AG09319 (cell line): Measurements from ENCODE around the gene TRAPPC13.

Experiments used
- DNase-seq: peaks from one replicate; pipeline ENCODE4 v3.0.0-alpha.2; 2010; ENCODE audit warnings: low read depth; ENCODE audit errors: extremely low read depth
- CTCF ChIP-seq: IDR thresholded peaks from 2 replicates; pipeline ENCODE4 v1.5.1; 2011; ENCODE audit warnings: low read depth, mild to moderate bottlenecking, inconsistent platforms, low read length, moderate library complexity

The TRAPPC13 gene

GRCh38 chr5:65623482-65623881, 1.3 kb upstream of the TRAPPC13 start:
- TF ChIP-seq CTCF = no peak
- no peak for DNase-seq

GRCh38 chr5:65624025-65624570, 729 bp upstream of the TRAPPC13 start, which contains the start of gene TRIM23:
TRIM23 (minus strand) TSS chr5:65624333; CDS start chr5:65624274, 59 bp downstream.
- DNase-seq = peak; percentile 78
- TF ChIP-seq CTCF = no peak; the same call in 1 of the 2 replicates

GRCh38 chr5:65625743-65626142, 916 bp downstream of the TRAPPC13 start:
- no peak for DNase-seq
- no peak for TF ChIP-seq CTCF

- no peak for TF ChIP-seq CTCF
- DNase-seq = no peak
Measured at GRCh38 chr5:65630981-65631380, 6.2 kb downstream of the TRAPPC13 start.

DNA sequence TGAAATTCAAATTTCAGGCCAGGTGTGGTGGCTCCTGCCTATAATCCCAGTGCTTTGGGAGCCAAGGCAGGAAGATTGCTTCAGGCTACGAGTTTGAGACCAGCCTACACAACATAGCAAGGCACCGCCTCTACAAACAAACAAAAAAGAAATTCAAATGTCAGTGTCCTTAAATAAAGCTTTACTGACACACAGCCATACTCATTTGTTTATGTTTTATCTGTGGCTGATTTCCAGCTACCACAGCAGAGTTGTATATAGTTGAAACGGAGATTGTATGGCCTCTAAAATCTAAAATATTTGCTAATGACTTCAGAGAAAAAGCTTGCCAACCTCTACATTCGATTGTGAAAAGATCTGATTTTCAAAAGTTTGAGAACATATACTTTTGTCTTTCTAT, 15.4 kb downstream of the TRAPPC13 start:
- no peak for TF ChIP-seq CTCF
- DNase-seq = no peak

DNA sequence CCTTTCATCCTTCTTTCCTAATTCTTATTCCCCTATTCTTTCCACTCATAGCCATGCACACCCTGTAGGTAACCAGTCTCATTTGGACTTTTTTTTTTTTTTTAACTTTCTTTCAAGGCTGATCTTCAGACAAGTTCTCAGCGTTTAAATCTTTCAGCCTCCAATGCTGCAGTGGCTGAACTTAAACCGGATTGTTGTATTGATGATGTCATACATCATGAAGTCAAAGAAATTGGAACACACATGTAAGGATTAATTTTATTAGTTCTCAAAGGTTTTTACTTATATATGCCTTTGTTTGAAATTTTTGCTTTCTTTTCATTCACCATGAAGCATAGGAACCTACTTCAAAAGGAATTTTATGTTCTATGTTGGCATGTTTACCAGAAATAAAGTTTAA, 22.1 kb downstream of the TRAPPC13 start:
- no peak for TF ChIP-seq CTCF
- no peak for DNase-seq

DNA sequence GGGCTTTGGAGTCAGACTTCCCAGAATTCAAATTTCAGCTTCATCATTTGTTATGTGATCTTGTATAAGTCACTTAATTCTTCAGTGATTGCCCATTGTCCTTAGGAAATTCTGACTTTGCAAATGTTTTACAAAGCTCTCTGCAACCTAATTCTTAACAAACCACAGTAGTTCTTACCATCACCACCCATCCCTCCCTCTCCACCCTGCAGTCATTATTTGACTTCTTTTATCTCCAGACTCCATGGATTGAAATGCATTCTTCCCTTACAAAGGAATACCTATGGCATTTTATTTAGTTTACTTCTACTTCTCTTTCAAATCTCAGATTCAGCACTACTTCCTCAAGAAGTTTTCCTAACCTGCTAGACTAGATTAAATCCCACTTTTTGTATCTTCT, 23.1 kb downstream of the TRAPPC13 start:
- DNase-seq = no peak
- TF ChIP-seq CTCF = no peak
